Large intestine (tissue), 3 donors: ENCODE data around the gene TBKBP1. TPM values are rescaled to one million over a fixed set of nuclear protein-coding genes. Genes with fewer than 3 reads are reported as not detected.

Experiments used
- DNase-seq, 2 donors: peaks; one replicate each; pipeline versions ENCODE4 v3.0.0 to v3.0.0-alpha.2; 2013
- H3K27ac ChIP-seq: one replicate; pipeline ENCODE4 v1.5.1; 2013; ENCODE audit warnings: low read length
- H3K27me3 ChIP-seq: 2 replicates; pipeline ENCODE4 v1.6.1; 2013; ENCODE audit warnings: low read length; ENCODE audit not compliant: control insufficient read depth, insufficient read depth
- H3K36me3 ChIP-seq: 2 replicates; pipeline ENCODE4 v1.6.1; 2013; ENCODE audit warnings: low read length; ENCODE audit not compliant: control insufficient read depth, insufficient read depth
- H3K4me1 ChIP-seq: one replicate; pipeline ENCODE4 v1.6.1; 2013; ENCODE audit warnings: low read length; ENCODE audit not compliant: control insufficient read depth, insufficient read depth
- H3K4me3 ChIP-seq: one replicate; pipeline ENCODE4 v1.5.1; 2013; ENCODE audit warnings: low read length
- H3K9me3 ChIP-seq: one replicate; pipeline ENCODE4 v1.6.1; 2013; ENCODE audit warnings: mild to moderate bottlenecking, low read depth, low read length, moderate library complexity; ENCODE audit not compliant: control insufficient read depth
- WGBS: methylation state at CpG from one replicate; pipeline ENCODE4 v1.1.5; 2013; ENCODE audit warnings: low lambda C conversion rate; ENCODE audit not compliant: insufficient coverage; 5-methylcytosine and 5-hydroxymethylcytosine counted together
- polyA plus RNA-seq: library from polyadenylated mRNA; unstranded; fragments of 120-200 nt; gene quantifications from one replicate; pipeline ENCODE4 v1.2.1, GENCODE V29; 2013

Gene TBKBP1
- polyA plus RNA-seq, 1 donor: 11.5 TPM

DNA sequence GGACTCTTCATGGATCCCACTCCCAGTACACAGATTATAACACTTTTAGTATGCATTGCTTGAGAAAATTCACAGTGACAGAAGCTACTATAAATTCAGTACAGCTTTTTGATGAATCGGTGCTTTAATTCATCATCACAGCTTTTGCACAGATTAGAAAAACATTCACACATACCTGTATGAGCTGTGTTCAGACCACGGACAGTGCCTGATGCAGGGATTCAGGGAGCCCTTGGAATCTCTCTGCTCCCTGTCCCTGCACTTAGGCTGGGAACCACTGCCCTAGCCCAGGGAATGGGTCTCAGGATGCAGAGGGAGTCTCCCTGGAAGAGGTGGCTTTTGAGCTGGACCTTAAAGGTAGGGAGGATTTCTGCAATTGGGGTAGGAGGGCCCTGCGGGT is 13.9 kb downstream of the TBKBP1 start:
- Histone ChIP-seq H3K27me3 (peaks cover 12% of the 10 kb centered on the region), H3K4me1 (no peaks in the 10 kb centered on the region), H3K4me3 (no peak overlapping the region), H3K27ac (no peak overlapping the region), H3K9me3 (no peaks in the 10 kb centered on the region), H3K36me3 (peaks cover 13% of the 10 kb centered on the region)
- DNase-seq: no peak
- WGBS: no CpG with 5 or more reads among the region's 3 CpGs

DNA sequence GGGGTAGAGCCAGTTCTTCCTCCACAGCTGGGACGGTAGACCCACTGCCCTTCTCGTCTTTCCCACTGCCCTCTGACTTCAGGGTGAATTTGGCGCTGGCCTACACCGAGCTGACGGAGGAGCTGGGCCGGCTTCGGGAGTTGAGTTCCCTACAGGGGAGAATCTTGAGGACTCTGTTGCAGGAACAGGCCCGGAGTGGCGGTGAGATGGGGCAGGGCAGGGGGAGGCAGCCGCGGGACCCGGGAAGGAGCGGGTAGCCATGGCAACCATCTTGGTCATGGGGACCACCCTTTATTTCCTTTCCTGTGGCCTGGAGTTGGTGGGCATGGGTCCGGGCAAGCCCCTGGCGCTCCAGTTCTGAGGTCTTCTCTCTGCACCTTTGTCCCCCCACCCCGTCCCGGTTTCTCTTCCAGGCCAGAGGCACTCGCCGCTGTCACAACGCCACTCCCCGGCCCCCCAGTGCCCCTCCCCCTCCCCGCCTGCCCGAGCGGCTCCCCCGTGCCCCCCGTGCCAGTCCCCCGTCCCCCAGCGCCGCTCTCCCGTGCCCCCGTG is 14.4 kb downstream of the TBKBP1 start:
- Histone ChIP-seq H3K9me3 (no peaks in the 10 kb centered on the region), H3K36me3 (peaks cover 13% of the 10 kb centered on the region), H3K4me3 (no peak overlapping the region), H3K27me3 (peaks cover 16% of the 10 kb centered on the region), H3K4me1 (no peaks in the 10 kb centered on the region), H3K27ac (no peak overlapping the region)
- no CpG with 5 or more reads among the region's 31 CpGs for WGBS
- no peak for DNase-seq

DNA sequence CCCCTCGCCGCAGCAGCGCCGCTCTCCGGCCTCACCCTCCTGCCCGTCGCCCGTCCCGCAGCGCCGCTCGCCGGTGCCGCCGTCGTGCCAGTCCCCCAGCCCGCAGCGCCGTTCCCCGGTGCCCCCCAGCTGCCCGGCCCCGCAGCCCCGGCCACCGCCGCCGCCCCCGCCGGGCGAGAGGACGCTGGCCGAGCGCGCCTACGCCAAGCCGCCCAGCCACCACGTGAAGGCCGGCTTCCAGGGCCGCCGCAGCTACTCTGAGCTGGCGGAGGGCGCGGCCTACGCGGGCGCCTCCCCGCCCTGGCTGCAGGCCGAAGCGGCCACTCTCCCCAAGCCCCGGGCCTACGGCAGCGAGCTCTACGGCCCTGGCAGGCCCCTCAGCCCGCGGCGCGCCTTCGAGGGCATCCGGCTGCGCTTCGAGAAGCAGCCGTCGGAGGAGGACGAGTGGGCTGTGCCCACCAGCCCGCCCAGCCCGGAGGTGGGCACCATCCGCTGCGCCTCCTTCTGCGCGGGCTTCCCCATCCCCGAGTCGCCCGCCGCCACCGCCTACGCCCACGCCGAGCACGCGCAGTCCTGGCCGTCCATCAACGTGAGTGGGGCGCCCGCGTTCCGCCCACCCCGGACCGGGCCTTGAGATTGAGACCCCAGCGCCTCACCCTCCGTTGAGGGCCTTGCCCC is 15.0 kb downstream of the TBKBP1 start:
- no peaks in the 10 kb centered on the region for H3K4me1 ChIP-seq

DNA sequence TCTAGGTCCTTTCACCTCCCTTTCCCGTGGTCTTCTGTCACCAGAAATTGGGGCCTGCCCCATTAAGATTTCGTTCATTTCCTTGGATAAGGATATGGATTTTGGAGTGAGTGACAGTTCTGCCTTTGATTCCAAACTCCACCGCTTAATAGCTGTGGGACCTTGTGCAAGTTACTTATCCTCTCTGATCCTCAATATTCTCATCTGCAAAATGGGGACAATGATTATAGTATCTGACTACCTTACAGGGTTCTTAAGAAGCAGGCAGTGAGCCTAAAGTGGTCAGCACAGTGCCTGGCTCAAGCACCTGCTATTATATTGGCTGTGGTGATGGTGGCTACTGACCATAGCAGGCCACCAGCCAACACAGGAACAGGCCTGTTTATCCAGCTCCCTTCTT is 15.6 kb downstream of the TBKBP1 start:
- WGBS: no CpG with 5 or more reads among the region's 3 CpGs
- H3K9me3 ChIP-seq: no peaks in the 10 kb centered on the region
- H3K27me3 ChIP-seq: peaks cover 24% of the 10 kb centered on the region
- no peak overlapping the region for H3K27ac ChIP-seq
- no peak for DNase-seq
- H3K36me3 ChIP-seq: peaks cover 10% of the 10 kb centered on the region
- H3K4me3 ChIP-seq: no peak overlapping the region
- H3K4me1 ChIP-seq: no peaks in the 10 kb centered on the region

More for the DNA sequence above, 15.0 kb downstream of the TBKBP1 start:
- H3K9me3 ChIP-seq: no peaks in the 10 kb centered on the region
- no CpG with 5 or more reads among the region's 89 CpGs for WGBS
- DNase-seq: peak in 1 of 2 donors; percentile 36
- H3K4me3 ChIP-seq: no peak overlapping the region
- H3K36me3 ChIP-seq: peaks cover 11% of the 10 kb centered on the region
- no peak overlapping the region for H3K27ac ChIP-seq
- peaks cover 21% of the 10 kb centered on the region for H3K27me3 ChIP-seq

DNA sequence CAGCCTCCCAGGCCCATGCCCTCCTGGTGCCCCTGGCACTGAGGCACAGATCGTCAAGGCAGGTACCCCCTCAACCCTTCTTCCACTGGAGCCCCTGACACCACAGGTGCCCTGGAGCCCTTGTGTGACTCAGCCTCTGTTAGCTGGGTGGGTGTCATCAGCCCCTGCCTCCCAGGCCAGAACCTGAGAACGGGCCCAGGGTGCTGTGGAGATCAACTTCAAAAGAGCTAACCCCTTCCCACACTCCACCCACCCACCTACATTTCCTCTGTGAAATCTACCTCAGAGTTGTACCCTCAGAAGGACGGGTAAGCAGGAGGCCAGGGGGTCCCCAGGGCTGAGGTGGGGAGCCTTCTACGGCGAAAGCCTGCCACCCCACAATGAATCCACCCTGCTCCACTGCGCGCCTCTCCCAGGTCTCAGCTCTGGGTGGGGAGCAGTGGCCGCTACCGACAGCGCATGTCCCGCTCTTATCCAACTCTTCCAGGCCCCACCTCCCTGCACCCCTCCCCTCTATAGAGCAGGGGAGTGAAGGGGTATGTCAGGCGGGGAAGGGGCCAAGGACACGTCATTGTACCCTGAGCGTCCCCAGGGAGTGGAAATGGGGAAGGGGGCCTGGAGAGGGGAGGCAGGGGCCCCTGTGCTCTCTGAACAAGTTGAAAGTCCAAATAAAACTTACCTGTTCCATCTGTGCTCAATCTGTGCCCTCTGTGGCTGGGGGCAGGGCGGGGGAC is 17.6 kb downstream of the TBKBP1 start:
- H3K27me3 ChIP-seq: peaks cover 34% of the 10 kb centered on the region
- H3K27ac ChIP-seq: no peak overlapping the region
- H3K36me3 ChIP-seq: peaks cover 10% of the 10 kb centered on the region
- H3K4me3 ChIP-seq: no peak overlapping the region
- no peak for DNase-seq
- no peaks in the 10 kb centered on the region for H3K4me1 ChIP-seq
- no peaks in the 10 kb centered on the region for H3K9me3 ChIP-seq
- WGBS: no CpG with 5 or more reads among the region's 15 CpGs

DNA sequence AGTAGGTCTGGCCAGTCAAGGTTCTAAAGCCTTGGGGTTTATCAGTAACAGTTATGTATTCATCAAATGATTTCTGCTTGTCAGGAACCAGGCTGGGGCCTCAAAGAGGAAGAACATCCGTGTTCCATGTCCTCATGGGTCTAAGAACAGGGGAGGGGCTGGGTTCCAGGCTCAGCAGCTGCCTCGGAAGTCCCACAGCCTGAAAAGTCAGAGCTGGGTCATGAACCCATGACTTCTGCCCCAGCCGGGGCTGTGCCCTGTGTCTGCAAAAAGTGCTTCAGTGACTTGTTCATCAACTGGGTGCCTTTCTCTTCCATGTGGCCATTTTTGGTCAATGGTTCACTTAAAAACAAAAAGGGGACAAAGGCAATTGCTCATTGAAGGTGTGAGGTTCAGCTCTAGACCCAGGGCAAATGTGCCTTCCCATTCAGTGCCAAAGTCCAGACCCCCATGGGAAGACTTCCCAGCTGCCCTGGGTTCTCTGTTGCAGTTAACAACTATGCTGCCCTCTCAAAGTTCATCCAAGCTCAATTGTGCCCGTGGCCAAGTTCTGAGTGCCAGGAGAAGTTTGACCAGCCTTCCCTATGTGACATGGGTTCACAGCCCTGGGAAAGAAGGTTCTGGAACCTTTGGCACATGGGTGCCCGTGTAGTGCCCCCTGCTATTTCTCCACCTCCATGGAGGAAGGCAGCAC is 18.5 kb downstream of the TBKBP1 start:
- WGBS: no CpG with 5 or more reads among the region's 5 CpGs
- peaks cover 40% of the 10 kb centered on the region for H3K27me3 ChIP-seq
- H3K27ac ChIP-seq: no peak overlapping the region
- no peaks in the 10 kb centered on the region for H3K4me1 ChIP-seq
- no peak overlapping the region for H3K4me3 ChIP-seq
- H3K36me3 ChIP-seq: peaks cover 10% of the 10 kb centered on the region
- no peak for DNase-seq
- H3K9me3 ChIP-seq: no peaks in the 10 kb centered on the region

DNA sequence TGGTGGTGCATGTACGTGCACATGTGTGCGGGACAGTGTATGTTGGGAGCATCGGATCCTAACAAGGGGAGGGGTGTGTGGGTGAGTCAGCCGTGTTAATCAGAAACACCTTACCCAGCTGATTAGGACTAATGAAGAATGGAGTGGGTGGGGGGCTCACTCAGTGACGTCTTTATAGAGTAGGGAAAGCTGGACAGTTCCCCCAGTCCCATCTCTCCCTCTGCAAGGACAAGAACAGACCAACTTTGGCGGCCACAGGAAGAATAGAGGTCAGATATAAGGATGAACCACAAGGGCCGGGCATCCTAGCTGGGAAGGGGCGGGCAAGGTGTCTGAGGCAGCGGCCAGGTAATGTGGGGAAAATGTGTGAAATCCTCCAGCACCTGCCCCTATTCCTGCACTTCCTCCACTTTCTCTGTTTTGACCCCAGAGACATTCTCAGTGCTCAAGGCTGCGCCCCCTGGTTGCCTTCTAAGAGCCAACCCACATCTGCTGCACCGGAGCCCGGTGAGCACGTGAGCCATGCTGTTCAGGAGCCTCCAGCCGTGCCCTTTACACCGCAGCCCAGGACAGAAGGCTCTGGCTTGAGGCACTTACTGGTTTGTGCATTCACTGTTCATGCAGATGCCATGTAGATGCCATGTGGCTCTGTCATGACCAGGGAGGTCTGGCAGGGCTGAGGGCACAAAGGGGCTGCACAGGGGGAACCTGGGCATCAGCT is 20.2 kb downstream of the TBKBP1 start:
- peaks cover 51% of the 10 kb centered on the region for H3K27me3 ChIP-seq
- H3K9me3 ChIP-seq: no peaks in the 10 kb centered on the region
- no peak overlapping the region for H3K4me3 ChIP-seq
- H3K4me1 ChIP-seq: no peaks in the 10 kb centered on the region
- DNase-seq: peak in 1 of 2 donors; percentile 34
- WGBS: no CpG with 5 or more reads among the region's 15 CpGs
- H3K36me3 ChIP-seq: peaks cover 10% of the 10 kb centered on the region
- H3K27ac ChIP-seq: no peak overlapping the region

DNA sequence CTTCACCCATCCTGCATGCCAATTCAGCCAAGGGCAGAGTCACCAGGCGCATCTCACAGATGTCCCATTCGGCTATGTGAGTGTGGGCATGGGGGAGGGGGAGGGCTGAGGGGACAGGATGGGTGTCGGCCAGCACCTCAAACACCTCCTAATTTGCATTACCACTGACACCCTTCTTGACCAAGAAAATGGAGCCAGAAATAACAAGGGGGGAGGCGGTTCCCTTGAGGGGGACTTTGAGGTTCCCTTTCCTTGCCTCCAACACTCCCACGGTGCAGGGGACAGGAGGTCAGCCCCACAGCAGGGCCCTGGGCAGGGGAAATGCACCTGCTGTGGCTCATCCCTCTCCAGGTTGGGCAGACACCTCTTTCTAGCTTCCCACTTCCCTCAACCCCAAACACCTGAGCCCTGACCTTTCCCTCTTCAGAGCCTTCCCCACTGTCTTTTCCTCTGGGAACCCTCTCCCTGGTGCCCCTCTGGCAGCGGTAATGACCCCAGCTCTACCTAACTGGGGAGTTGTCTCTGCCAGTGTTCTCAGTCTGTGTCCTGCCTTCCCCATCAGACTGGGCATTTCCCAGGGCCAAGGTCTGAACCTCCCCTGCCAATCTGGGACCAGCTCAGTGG is 20.9 kb downstream of the TBKBP1 start:
- Histone ChIP-seq H3K9me3 (no peaks in the 10 kb centered on the region), H3K27ac (no peak overlapping the region), H3K4me1 (no peaks in the 10 kb centered on the region), H3K36me3 (peaks cover 5% of the 10 kb centered on the region), H3K4me3 (no peak overlapping the region), H3K27me3 (peaks cover 58% of the 10 kb centered on the region)
- no CpG with 5 or more reads among the region's 6 CpGs for WGBS
- no peak for DNase-seq

DNA sequence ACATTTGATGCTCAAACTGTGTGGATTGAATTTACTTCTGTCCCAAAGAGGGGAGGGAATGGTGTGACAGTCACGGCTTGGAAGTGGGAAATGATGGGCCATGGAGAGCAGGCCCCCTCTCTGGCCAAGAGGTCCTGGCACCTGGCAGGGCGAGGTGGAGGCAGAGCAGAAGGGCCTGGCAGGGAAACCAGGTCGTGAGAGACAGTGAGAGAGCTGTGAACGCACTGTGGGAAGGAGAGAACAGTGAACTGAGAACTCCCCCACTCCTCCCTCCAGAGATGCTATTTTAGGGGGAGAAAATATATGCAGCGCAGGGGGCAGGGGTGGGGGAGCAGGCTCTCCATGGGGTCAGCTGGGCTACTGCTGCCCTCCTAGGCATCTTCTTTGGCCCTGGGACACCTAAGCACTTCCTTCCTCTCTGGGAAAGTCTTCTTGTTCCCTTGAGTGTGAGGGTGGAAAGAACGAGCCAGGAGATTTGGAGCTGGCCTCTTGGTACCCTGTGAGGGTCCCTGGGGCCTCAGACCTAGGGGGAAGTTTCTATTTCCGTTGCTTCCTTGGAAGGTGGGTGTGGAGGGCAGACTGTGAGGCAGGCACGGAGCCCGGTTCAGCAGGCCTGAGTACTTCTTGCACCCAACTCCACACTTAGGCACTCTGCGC is 21.8 kb downstream of the TBKBP1 start:
- peaks cover 1% of the 10 kb centered on the region for H3K9me3 ChIP-seq
- no peak overlapping the region for H3K4me3 ChIP-seq
- no peak overlapping the region for H3K27ac ChIP-seq
- no peak for DNase-seq
- no CpG with 5 or more reads among the region's 10 CpGs for WGBS
- H3K36me3 ChIP-seq: peaks cover 2% of the 10 kb centered on the region
- no peaks in the 10 kb centered on the region for H3K4me1 ChIP-seq
- peaks cover 67% of the 10 kb centered on the region for H3K27me3 ChIP-seq
